DLD1 (cell line): Measurements from ENCODE around the gene SLCO3A1.

ENCODE experiments used
- in situ Hi-C: cut with HindIII; loops from 2 replicates; pipeline ENCODE4 v1.10.0; 2017; ENCODE audit warnings: low sequenced_read_pairs

SLCO3A1 gene

GRCh38 chr15:92082006-92082843 lies 228.7 kb downstream of the SLCO3A1 start:
- in situ Hi-C loops, result loop anchor here (25.0 kb wide), 2 partner anchors 795 to 1070 kb away; partner anchors contain the start of gene VPS33B

- in situ Hi-C loops, result loop anchor here (25.0 kb wide), 2 partner anchors 796 to 1071 kb away; partner anchors contain the start of gene VPS33B
These were observed 229.7 kb downstream of the SLCO3A1 start for GRCh38 chr15:92083190-92083589.

- in situ Hi-C loops, result loop anchor here (25.0 kb wide), 2 partner anchors 800 to 1075 kb away; partner anchors contain the start of gene VPS33B
These were observed 233.7 kb downstream of the SLCO3A1 start for GRCh38 chr15:92087211-92087610.

- in situ Hi-C loops, result loop anchor here (25.0 kb wide), 2 partner anchors 804 to 1079 kb away; partner anchors contain the start of gene VPS33B
These were observed 237.7 kb downstream of the SLCO3A1 start for GRCh38 chr15:92091155-92091734.

- in situ Hi-C loops, result loop anchor here (25.0 kb wide), 2 partner anchors 805 to 1080 kb away; partner anchors contain the start of gene VPS33B
These were observed 239.0 kb downstream of the SLCO3A1 start for GRCh38 chr15:92092289-92093105.

- in situ Hi-C loops, result loop anchor here (25.0 kb wide), 2 partner anchors 808 to 1083 kb away; partner anchors contain the start of gene VPS33B
These were observed 242.2 kb downstream of the SLCO3A1 start for GRCh38 chr15:92095693-92096092.

GRCh38 chr15:92097474-92098178 lies 244.1 kb downstream of the SLCO3A1 start:
- in situ Hi-C loops, result loop anchor here (25.0 kb wide), 2 partner anchors 810 to 1085 kb away; partner anchors contain the start of gene VPS33B

- in situ Hi-C loops, result loop anchor here (25.0 kb wide), 2 partner anchors 812 to 1087 kb away; partner anchors contain the start of gene VPS33B
These were observed 245.4 kb downstream of the SLCO3A1 start for GRCh38 chr15:92098869-92099268.

- in situ Hi-C loops, result no loop called here
These were observed 246.8 kb downstream of the SLCO3A1 start for GRCh38 chr15:92100301-92100700.

GRCh38 chr15:92100751-92101150 lies 247.2 kb downstream of the SLCO3A1 start:
- in situ Hi-C loops, result no loop called here

GRCh38 chr15:92101708-92102394 lies 248.3 kb downstream of the SLCO3A1 start:
- in situ Hi-C loops, result no loop called here

- in situ Hi-C loops, result no loop called here
These were observed 248.9 kb downstream of the SLCO3A1 start for GRCh38 chr15:92102395-92102755.

GRCh38 chr15:92104072-92104471 lies 250.6 kb downstream of the SLCO3A1 start:
- in situ Hi-C loops, result no loop called here

GRCh38 chr15:92105611-92106010 lies 252.1 kb downstream of the SLCO3A1 start:
- in situ Hi-C loops, result no loop called here

- in situ Hi-C loops, result no loop called here
These were observed 254.0 kb downstream of the SLCO3A1 start for GRCh38 chr15:92107510-92107909.

- in situ Hi-C loops, result no loop called here
These were observed 255.8 kb downstream of the SLCO3A1 start for GRCh38 chr15:92109191-92109873.

- in situ Hi-C loops, result no loop called here
These were observed 257.8 kb downstream of the SLCO3A1 start for GRCh38 chr15:92111291-92111690.

- in situ Hi-C loops, result no loop called here
These were observed 258.2 kb downstream of the SLCO3A1 start for GRCh38 chr15:92111751-92112150.

GRCh38 chr15:92112180-92112579 lies 258.7 kb downstream of the SLCO3A1 start:
- in situ Hi-C loops, result no loop called here
